ENCODE results near the gene DNAJC4.

DNAJC4 gene

GRCh38 chr11:64261556-64262080 is 31.3 kb downstream of the DNAJC4 start:
- DNase-seq, result no peak

- no peak for DNase-seq
These were observed 32.1 kb downstream of the DNAJC4 start for GRCh38 chr11:64262271-64263002.

DNA sequence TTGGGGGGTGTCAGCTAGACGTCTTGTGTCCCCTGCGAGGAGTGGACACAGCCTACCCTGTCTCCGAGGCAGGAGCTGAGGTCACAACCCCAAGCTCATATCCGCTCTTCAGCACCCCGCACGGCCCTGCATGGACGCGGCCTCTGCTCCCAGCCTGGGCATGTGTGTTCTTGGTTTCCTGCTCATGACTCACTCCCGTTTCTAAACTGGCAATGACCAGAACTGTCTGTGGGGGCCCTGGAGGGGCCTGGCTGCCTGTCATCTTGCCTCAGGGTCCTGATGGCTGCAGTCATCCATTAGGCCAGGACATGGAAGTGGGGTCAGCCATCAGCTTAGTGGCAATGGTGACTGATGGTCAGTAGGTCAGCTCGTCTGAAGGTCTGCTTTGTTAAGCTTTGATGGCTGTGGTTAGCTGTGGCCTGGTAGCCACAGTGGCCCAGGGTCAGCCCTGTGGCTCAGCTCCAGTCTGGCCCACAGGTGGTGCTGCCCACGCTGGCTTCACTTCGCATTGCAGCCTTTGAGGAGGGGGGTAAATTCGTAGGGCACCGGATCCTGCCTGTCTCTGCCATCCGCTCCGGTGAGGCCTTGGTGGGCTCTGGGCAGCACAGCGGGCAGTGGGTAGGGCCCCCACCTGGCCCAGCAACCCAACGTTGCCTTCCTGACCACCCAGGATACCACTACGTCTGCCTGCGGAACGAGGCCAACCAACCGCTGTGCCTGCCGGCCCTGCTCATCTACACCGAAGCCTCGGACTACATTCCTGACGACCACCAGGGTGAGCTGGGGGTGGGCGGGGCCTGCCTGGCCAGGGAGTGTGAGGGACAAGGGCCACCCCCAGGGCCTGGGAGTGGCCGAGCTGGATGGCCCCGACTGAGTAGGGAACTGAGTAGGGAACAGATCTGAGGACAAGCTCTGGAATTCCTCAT is 32.9 kb downstream of the DNAJC4 start:
- DNase-seq, result no peak

DNA sequence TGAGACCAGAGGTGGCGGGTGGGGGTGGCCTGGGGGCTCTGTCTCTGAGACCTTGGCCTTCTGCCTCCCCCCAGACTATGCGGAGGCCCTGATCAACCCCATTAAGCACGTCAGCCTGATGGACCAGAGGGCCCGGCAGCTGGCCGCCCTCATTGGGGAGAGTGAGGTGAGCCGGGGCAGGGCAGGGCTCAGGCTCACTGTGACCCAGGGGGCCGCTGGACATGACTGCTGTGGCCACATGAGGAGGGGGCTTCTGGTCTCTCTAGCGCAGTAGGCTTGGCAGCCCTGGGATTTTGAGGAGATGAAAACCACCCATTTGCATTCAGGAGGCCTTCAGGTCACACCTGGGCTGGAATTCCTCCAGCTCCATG is 33.6 kb downstream of the DNAJC4 start:
- DNase-seq, result no peak

- DNase-seq, result no peak
These were observed 34.1 kb downstream of the DNAJC4 start for GRCh38 chr11:64264371-64264852.

GRCh38 chr11:64265176-64266160 is 35.1 kb downstream of the DNAJC4 start:
- DNase-seq, result no peak

DNA sequence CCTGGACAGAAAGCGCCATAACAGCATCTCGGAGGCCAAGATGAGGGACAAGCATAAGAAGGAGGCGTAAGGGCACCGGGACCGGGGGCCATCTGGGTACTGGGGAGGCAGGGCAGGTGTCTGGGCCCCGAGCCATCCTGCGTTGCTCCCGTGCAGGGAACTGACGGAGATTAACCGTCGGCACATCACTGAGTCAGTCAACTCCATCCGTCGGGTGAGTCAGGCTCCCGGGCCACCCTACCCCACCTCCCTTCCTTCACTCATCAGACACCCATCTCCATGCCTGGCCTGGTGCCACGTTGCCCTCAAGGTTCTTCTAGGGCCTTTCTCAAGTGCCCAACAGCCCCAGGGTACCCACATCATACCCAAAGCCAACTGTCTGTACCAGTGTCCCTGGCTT is 36.0 kb downstream of the DNAJC4 start:
- no peak for DNase-seq

DNA sequence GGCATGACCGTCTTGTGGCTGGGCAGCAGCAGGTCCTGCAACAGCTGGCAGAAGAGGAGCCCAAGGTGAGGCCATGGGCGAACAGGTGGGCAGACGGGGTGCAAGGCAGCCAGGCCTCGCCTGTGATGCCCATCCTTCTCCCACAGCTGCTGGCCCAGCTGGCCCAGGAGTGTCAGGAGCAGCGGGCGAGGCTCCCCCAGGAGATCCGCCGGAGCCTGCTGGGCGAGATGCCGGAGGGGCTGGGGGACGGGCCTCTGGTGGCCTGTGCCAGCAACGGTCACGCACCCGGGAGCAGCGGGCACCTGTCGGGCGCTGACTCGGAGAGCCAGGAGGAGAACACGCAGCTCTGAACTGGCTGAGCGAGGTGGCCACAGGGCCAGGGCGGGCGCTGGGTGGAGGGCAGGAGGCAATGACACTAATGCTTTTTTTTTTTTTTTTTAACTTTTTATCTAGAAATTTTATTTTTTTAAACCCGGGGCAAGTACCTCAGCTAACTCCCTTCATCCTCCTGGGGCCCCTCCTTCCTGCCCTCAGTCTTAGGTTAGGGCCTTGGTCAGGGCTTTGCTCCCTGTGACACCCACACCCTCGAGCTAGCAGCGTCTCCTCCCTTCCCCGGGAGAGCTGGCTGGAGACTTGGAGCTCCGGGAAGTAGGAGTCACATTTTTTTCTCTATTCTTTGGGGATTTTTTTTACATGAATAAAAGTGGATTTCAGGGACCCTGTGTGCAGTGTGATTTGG is 37.0 kb downstream of the DNAJC4 start:
- DNase-seq, result no peak

GRCh38 chr11:64268025-64268892 is 37.9 kb downstream of the DNAJC4 start:
- DNase-seq, result peak; percentile 17 to 59

DNA sequence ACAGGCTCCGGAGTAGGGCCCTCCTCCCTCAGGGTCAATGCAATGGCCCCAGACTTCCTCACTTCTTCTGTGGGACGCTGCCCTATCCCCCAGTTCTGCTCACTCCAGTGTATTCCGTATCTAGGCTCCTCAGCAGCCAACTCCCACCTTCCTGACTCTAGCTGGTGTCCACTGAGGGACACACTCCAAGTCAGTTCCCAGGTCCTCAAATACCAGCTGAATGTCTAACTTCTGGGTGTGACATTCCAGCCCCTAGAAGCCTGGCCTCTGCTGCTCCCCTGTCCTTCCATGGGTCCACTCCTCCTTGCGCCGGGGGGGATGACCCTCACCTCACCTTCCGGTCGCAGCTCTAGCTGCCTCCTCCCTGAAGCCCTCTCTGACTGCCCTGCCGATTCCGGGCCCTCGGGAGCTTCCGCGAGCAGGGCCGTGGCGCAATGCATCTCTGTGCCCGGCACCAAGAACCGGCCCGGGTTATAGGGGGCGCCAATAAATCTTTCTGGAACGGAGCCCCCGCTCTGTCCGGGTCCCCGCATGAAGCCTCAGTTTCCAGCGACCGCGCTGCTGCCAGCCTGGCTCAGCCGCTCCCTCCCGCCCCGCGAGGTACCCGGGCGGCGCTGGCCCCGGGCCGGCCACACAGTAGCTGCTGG is 38.7 kb downstream of the DNAJC4 start:
- DNase-seq, result no peak

DNA sequence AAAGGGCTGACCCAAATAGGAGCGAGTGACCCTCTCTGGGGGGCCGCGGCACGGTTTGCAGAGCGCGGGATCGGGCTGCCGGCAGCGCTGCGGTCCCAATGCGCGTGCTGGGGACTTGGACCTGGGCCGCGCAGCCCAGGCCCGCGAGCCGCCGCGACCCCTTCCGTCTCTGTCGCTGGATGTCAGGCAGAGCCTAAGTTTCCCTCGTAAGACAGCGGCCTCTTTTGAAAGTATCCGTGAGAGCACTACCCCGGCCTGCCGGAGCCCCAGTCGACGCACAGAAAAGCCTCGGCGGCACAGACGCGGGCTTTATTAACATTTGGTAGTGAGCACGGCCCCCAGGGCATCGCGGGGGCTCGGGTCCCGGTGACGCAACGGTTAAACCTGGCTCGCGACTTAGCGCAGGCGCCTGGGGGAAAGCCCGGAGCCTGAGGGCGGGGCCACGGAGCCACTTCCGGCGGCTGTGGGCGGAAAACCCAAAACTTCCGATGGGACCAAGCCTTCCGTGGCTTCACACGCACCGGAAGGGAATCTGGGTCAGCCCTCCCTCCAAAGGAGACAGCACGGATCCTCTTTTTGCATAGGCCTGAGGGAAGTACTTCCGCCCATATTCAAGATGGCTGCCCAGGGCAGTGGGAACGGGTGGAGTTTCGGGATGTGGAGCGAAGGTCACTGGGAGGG is 39.3 kb downstream of the DNAJC4 start:
- DNase-seq, result peak; percentile 99

GRCh38 chr11:64275031-64275800 is 44.9 kb downstream of the DNAJC4 start:
- no peak for DNase-seq

- no peak for DNase-seq
These were observed 45.5 kb downstream of the DNAJC4 start for GRCh38 chr11:64275841-64276240.

GRCh38 chr11:64276653-64277431 is 46.5 kb downstream of the DNAJC4 start:
- no peak for DNase-seq

GRCh38 chr11:64278576-64279190 is 48.3 kb downstream of the DNAJC4 start:
- no peak for DNase-seq

DNA sequence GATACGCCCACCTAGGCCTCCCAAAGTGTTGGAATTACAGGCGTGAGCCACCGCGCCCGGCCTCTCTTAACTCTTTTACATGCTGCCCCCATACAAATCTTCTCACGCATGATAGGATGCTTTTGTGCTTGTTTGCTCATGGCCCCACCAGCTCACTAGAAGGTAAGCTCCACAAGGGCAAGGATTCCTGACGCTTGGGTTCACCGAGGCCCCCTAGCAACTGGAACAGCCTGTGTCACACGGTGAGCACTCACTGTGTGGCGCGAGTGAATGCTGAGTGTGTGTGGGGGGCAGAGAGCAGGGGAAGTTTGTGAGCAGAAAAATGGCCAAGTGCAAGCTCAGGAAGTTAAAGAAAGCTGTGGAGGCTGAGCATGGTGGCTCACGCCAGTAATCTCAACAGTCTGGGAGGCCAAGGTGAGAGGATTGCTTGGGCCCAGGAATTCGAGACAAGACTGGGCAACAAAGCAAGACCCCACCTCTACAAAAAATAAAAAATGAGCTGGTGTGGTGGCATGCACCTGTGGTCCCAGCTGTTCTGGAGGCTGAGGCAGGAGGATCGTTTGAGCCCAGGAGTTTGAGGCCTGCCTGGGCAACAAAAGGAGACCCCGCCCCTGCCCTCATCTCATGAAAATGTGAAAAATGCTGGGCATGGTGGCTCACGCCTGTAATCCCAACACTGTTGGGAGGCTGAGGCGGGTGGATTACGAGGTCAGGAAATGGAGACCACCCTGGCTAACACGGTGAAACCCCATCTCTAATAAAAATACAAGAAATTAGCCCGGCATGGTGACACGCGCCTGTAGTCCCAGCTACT is 51.8 kb downstream of the DNAJC4 start:
- no peak for DNase-seq

DNA sequence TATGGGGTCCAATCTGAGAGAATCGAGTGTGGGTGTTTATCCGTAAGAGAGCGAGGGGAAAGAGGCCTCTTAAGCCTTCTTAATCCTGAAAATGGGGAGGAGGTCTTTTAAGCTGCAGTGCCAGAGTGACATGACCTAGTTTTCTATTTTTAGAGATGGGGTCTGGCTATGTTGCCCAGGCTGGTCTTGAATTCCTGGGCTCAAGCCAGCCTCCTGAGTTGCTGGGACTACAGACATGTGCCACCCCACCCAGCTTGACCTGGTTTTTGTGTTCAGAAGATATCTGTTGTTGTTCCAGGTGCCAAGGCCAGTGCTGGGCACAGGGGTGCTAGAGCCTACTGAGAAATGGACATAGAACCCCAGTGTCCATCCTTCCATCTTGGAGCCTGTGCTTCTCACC is 52.7 kb downstream of the DNAJC4 start:
- DNase-seq, result no peak
